ENCODE measurements around the gene SESN1. TPM values are rescaled to one million over a fixed set of nuclear protein-coding genes. Genes with fewer than 3 reads are reported as not detected.

SESN1 gene
- total RNA-seq, 1 experiment from 2014 or later, result 4.2 TPM

DNA sequence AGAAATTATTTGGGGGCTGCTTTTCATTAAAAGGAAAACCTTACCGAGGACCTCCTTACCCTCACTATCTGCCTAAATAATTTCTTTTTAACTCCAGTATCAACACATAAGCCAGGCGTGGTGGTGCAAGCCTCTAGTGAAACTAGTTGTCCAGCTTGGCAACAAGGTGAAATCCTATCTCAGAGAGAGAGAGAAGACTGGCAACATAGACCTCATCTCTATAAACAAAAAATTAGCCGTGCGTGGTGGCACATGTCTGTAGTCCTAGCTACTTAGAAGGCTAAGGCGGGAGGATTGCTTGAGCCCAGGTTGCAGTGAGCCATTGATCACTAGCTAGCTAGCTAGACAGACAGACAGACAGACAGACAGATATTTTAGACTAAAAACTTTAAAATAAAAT, 153.9 kb downstream of the SESN1 start:
- DNase-seq (ENCODE audit: low read depth), result no peak

DNA sequence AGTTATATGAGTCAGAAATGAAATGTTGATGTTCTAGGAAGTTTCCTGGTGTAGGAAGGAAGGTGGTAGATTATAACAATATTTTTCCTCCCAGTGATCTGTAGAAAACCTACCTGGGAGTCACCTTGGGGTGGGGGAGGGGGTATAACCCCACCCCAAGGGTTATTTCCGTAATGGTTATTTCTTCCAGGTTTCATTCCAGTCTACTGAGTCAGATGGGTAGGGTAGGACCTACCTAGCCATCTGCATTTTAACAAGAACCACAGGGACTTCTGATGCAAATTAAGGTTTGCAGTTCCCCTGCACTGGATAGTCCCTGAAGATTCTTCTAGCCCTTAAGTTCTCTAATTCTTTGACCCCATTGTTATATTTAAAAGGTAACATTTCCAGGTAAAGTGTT, 157.5 kb downstream of the SESN1 start:
- DNase-seq (ENCODE audit: low read depth), result no peak

Other genes with a start within 250 kb of the SESN1 start
- gene ARMC2, start 246.4 kb downstream of the SESN1 start, total RNA-seq (2014; rRNA removed; shearing (Covaris generic)), result 1.0 and 4.0 TPM in 2 replicates
- 25.3 and 40.3 TPM in 2 replicates for gene CEP57L1, start 661 bp upstream of the SESN1 start, total RNA-seq (2014; rRNA removed; shearing (Covaris generic))

Data from Daoy (cell line).